HG03565 (cell line): Measurements from ENCODE around the gene NTSR2.
"Not testable (repeated sequence)": the region's sequence is repeated elsewhere in the genome, so short reads cannot be mapped to it uniquely, and the experiment has no call there.

Experiments used
- ATAC-seq: cut with Tn5 transposase; IDR thresholded peaks from one replicate; pipeline ENCODE4 v1.9.1; 2021; ENCODE audit warnings: mild to moderate bottlenecking, moderate library complexity; ENCODE audit not compliant: unreplicated experiment

Gene NTSR2

DNA sequence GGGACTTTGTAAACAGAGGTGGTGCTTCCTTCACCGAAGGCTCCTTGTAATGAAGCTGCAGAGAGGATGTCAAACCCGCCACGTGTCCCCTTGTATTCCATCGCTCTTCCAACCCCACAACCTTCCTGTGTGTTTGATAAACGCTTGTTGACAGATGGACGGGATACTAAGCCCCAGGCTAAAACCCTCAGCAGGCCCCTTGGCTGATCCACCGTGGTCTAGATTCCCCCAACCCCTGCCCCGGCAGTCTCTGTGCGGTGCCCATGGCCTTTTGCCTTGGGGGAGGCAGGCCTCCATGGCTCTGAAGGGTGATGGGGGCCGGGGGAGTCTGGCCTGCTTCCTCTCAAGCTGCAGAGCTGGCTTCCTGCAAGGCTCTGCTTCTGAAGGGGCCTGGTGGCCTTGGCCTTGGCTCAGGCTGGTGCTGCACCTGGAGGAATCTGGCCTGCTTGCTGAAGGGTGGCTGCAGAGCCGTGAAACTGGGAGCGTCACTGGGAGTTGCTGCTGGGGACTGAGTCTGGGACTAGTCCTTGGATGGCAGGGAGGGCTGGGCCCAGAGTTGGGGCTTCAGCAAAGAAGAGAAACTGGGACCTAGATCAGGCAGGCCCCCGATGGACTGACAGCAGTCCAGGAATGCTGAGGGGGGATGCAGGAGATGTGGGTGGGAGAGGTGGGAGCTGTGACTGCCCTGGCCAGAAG is 9.6 kb upstream of the NTSR2 start:
- ATAC-seq: no peak

DNA sequence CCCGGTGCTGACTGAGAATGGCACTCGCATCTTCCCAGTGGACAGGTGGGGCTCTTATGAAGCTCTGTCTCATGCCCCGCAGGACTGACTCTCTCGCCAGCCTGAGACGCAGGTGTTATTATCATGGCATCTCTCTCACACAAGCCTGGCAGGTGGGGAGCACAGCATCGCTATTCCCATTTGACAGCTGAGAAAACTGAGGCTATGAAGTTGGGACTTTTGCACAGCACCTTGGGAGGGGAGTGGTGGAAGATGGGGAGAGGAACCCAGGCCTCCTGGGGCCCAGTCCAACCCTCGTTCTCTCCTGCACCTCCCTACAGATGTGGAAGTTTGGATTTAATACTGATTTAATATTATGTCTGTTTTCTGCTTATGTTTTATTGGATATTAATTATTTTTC is 9.0 kb upstream of the NTSR2 start:
- ATAC-seq: no peak

DNA sequence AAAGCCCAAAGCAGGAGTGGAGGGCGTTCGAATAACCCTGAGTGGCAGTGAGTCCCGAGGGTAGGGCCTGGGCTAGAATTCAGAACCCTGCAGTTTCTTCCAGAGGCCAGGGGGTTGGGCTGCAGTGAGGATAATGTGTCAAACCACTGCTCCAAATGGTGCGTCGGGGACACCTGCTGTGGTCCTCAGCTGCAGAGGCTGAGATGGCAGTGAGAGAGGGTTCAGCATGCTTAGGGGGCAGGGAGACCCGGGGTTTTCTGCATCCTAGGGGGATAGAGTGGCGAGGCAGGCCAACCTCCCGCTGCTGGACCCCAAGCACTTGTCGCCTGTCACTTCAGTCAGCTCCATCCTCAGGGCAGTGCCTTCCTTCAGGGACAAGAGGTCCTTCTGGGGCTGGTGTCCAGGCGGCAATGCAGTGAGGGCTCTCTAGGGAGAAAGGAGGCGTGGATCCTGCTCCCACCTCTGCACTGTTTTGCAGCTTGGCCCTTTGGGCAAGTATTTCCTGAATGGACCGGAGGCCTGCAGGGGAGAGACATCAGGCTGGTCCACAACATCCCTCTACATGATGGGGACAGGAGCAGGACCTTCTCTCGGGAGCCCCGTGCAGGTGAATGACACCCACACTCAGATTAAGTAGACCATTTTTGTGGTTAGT is 8.4 kb upstream of the NTSR2 start:
- ATAC-seq: no peak

DNA sequence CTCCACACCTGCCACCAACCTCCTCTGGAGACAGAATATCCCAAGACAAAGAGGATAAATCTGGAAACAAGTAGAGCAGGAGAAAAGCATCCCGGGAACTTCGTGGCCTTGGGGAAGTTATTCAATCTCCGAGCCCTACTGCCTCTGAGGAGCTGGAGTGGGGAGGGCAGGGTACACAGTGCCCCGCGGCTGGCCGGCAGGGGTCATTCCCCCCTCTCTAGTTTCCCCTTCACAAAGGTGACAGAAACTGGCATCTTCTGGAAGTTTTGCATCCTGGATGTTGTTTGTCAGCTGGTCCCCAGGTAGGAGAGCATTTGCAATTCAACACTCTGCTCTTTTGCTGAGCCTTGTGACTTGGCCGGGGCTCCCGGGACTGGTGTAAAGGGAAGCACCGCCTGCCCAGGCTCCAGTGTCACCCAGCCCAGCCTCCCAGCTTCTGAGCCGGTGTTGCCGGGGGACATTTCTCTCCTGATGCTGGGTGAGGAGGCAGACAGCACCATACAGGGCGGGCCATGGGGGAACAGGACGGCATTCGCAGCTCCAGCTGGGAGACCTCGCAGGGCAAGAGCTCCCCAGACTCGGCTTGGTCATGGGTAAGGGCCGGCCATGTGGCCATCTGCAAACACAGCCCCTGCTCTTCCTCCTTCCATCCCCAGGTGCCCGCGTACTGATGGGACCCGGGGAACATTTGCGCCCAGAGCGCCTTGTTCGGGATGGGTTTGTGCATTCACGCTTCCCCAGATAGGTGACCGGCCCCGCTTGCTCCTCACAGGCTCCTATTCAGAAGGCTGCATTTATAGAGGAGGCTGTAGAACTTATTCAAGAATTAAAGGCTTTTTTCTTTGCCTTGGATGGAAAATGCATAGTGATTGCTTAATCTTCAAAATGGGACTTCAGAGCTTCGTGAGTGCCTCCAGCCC is 7.4 kb upstream of the NTSR2 start:
- no peak for ATAC-seq

DNA sequence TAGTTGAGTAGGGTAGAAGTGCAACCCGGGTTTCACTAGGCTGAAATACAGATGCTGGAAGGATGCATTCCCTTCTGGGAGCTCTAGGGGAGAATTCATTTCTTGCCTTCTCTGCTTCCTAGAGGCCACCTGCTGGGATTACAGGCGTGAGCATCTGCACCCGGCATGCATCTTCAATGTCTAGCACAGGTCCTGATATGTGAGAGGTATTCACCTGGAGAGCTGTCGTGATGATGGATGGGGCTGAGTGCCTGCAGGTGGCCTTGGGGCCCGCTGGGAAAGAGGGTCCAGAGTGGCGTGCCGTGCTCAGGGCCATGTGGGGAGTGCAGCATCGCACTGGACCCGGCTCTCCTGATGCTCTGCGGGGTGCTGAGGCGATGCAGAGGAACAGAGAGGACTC is 6.6 kb upstream of the NTSR2 start:
- ATAC-seq: no peak

DNA sequence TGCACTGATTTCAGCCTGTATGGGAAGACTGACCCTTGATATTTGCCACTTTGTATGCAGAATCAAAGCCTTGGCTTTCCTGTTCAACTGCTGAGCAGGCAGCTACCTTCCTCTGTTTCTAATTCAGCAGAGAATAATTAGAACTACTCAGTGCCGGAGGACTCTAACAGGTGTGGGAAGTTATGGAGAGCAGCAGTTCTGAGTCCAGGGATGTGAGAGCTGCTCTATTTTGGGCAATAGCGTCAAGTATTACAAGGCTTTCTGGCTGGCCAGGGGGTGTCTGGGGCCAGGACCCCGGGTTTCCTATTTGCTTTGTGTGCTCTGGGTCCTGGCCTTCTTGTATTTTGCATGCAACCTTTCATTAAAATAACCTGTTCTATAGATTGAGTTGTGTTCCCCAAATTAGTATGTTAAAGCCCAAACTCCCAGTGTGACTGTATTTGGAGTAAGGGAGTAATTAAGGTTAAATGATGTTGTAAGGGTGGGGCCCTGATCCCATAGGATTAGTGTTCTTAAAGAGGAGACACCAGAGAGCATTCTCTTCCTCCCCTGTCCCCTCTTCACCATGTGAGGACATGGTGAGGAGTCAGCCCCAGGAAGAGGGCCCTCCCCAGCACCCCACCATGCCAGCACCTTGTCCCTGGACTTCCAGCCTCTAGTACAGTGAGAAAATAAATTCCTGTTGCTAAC is 5.6 kb upstream of the NTSR2 start:
- no peak for ATAC-seq

DNA sequence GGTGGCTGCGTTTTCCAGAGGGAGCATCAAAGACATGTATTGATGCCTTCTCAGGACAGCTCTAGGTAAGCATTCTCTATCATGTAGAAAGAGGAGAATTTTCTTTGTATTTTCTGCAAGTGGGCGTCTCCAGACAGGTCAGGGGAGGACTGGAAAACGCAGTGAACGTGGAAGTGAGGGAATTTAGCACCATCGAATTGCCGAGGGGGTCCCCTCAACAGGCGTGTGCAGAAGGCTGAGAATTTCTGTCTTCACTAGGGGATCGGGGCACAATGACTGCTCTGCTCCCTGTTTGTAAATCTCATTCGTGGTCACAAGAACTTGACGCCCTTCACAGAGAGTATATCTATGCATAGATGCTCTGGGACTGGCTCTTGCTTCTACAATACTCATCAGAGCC is 5.0 kb upstream of the NTSR2 start:
- no peak for ATAC-seq

DNA sequence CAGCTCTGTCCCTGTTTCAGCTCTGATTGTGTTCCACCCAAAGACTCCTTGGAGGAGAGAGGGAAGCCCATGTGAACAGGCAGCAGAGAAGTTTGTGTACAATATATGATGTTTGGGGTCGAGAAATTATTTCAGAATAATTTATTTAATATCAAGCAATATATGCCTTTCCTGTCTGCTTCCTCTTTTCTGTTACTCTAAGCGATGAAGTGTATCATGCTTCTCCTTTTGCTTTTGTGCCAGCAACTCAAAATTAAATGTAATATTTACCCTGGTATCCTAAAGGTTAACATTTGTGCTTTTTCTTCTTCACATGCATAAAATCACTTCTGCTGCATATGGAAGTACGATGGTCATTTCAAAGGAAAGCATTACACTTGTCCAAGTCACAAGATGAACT is 2.4 kb upstream of the NTSR2 start:
- no peak for ATAC-seq

DNA sequence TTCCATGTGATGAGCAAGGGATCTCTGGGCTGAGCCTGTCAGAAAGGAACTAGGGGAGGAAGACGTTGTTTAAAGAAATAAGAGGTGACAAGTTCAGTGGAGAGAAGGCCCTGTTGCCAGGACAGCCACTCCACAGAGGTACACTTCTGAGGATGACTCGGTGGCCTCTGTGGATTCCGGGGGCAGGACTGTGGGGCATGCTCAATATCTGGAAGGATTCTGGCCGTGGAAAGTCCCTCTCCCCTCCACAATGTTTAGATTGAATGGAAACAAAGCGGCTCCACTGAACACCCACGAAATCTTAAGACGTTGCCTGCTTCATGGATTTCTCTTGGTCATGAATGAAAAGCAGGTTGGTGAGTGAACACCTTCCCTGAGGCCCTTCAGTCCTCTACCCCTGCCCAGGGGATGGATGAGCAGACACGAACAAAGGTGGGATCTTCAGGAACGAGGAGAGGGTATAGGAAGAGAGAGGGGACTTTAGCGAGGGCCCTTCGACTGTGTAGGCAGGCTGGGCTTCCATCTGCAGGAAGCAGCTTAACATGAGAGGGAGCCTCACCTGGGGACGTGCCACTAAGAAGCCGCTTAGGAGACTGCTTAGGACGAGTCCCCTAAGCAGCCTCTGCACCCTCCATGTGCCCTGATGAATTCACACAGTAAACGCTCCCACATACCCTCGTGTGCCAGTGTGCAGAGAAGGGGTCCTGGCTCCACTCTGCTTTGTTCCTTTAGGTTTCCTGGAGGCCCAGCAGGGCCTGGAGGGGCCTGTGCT is 1.9 kb downstream of the NTSR2 start:
- ATAC-seq: no peak

DNA sequence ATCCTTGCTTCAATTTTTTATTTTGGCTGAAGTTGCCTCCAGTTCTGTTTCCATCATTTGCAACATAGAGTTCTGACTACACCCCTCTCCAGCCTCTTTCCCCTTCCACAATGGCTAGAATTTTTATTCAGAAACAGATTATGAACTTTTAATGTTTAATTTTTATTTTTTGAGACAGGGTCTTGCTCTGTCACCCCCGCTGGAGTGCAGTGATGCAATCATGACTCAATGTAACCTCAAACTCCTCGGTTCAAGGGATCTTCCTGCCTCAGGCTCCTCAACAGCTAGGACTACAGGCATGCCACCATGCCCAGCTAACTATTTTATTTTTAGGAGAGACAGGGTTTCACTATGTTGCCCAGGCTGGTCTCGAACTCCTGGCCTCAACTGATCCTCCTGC is 2.8 kb downstream of the NTSR2 start:
- ATAC-seq: no peak

DNA sequence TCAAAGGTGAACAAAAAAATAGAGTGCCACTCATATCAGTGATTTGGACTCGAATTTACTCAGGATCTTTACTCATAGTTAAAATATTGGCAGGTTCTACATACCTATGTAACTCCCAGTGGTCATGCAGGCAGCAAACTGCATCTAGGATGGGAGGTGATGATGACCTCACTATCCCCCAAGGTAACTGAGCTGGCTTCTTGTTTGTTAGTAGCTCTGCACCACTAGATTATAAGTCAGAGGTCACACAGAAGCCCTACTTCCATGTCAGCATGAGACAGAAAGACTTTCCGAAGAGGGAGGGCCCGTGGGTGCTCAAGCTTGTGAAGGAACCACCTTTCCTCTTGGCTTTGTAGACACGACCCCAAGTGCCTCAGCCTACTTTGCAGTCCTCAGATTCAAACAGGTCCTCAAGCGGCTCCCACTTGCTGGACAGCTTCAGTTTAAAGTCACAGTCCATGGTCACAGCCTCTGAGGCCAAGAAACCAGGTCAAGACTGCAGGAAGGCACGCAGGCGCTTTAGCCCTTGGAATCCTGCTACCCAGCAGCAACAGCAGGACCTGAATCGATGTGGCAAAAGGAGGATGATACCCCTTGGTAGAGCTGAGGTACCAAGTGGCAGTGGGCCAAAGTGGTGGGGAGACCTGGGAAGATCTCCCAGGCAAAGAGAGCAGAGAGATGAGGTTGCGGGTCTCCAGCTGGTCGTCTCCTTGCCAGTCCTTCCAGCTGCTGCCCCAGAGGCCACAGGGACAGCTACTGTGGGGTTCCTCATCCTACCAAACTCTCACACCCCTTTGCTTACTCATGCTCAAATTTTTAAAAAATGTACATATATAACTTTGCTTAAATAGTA is 4.3 kb downstream of the NTSR2 start:
- no peak for ATAC-seq

DNA sequence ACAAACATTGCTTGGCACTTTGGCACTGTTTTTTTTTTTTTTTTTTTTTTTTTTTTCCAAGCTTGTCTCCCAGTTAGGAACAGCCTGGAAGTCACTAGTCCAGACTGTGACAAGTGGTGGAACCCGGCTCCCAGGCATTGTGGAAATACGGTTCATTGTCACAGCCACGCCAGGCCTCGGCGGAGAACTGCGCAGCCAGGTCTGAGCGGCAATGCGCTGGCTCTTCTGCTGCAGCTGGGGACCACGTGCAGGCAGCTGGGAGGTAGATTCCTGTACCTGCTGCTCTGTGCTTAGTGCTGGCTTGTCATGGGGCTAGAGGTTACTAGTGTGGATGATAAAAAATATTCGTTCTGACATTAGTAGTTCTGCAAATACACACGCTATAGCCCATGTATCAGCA is 5.0 kb downstream of the NTSR2 start:
- ATAC-seq: no peak

DNA sequence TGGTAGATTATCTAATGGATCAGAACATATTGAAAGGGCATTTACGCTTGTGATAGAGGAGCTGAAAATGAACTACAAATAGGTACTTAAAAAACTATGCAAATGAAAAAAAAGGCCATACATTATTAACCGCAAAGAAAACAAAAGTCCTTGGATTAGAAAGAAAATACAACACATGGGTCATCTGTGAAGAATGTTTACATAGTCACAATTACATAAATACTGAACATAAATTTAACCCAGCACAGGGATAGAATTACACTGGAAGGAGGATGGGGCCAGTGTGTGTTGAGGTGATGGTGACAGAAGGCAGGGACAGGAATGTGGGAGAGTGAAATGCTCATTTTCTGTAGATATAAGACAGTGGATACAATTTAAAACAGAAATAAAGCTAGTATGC is 6.6 kb downstream of the NTSR2 start:
- ATAC-seq: no peak

DNA sequence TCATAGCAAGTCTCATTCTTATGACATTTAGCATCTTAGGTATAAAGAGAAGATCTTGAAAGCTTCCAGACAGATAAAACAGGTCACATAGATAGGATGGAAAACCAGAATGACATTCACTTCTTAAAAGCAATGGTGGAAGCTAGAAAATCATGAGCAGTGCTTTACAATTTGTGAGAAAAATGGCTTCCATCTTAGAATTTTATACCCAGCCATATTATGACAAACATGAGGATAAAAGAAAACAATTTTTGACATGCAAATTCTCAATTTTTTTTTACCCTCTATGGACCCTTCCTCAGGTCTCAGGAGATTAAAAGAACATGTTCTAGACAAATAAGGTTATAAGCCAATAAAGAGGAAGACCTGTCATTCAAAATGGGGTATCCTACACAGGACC is 7.1 kb downstream of the NTSR2 start:
- ATAC-seq: no peak

DNA sequence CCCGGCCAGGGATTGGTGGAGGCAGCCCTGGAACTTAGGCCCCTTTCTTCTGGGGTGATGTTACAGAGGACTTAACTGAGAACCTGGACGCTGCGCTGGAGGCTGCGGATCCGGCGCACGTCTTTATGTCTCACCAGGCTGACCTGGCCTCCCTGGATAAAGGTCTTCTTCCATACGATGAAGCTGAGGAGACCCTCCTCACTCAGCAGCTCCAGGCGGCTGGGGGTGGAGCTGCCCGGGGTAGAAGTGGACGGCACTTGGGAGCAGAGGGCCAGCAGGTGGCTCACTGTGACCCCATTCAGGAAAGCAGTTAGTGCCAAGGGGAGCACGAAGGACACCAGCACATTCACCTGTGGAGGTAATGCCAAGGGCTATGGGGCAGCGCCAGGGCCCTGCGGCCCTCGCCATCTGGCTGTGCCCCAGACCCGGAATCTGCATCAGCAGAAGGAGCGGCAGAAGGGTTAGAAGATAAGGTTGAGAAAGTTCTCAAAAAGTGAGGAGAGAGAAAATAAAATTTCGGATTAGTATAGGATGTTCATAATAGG is 8.0 kb downstream of the NTSR2 start:
- no peak for ATAC-seq

DNA sequence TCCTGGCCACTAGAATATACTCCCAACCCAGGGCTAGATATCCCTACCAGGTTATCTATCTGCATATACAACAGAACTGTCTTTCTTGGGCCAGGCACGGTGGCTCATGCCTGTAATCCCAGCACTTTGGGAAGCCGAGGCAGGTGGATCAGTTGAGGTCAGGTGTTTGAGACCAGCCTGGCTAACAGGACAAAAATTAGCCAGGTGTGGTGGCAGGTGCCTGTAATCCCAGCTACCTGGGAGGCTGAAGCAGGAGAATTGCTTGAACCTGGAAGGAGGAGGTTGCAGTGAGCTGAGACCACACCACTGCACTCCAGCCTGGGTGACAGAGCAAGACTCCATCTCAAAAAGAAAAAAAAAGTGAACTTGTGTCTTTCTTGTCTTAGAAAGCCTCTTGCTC is 9.6 kb downstream of the NTSR2 start:
- ATAC-seq: not testable (repeated sequence)

DNA sequence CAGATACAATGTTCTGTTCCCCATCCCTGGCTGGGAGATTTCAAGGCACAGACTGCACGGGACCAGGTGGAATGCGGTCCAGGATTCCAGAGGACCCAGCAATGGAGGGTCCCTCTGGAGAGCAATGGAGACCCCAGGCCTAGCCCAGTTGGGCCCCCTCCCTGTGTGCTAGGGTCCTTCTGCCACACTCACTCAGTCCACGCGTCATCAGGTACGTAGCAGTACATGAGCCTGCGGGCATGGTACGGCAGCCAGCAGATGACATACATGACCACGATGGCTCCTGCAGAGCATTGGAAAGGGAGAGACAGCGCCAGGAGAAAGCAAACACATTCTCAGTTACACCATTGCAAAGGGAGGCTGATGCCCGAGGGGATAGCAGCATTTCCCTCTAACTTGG is 10.1 kb downstream of the NTSR2 start:
- ATAC-seq: no peak

DNA sequence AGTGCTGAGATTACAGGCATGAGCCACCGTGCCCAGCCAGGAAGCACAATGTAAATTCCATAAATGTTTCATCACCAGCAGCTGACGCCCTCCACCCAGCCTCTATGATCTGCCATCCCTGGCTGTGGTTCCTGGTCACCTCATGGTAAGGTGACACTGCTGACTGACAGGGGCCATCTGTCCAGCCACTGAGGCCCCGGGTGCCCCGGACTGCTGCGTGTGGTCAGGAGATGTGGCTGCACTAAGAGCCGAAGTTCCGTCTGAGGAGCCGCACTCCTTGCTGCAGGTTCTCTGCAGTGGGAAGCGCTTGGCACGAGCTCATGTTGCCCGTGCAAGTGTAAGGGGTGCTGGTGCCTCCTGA is 10.9 kb downstream of the NTSR2 start:
- no peak for ATAC-seq
